HEK293T (cell line): Measurements from ENCODE around the gene ABHD4.

ENCODE experiments used
- ARNT ChIP-seq: fragments of 450-650 bp; IDR thresholded peaks from 2 replicates; pipeline ENCODE4 v1.6.1; 2017; ENCODE audit warnings: mild to moderate bottlenecking
- FOXK2 ChIP-seq: fragments of 450-650 bp; IDR thresholded peaks from 2 replicates; pipeline ENCODE4 v1.6.1; 2016; ENCODE audit warnings: mild to moderate bottlenecking
- FOXM1 ChIP-seq: fragments of 450-650 bp; IDR thresholded peaks from 2 replicates; pipeline ENCODE4 v1.6.1; 2017; ENCODE audit warnings: mild to moderate bottlenecking, borderline replicate concordance
- TF ChIP-seq, protein P1 (sequence below): fragments of 450-650 bp; IDR thresholded peaks from 2 replicates; pipeline ENCODE4 v1.6.1; 2016

- no peak for TF ChIP-seq ARNT
- TF ChIP-seq, protein P1, sequence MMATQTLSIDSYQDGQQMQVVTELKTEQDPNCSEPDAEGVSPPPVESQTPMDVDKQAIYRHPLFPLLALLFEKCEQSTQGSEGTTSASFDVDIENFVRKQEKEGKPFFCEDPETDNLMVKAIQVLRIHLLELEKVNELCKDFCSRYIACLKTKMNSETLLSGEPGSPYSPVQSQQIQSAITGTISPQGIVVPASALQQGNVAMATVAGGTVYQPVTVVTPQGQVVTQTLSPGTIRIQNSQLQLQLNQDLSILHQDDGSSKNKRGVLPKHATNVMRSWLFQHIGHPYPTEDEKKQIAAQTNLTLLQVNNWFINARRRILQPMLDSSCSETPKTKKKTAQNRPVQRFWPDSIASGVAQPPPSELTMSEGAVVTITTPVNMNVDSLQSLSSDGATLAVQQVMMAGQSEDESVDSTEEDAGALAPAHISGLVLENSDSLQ: no peak
- TF ChIP-seq FOXK2: no peak
- no peak for TF ChIP-seq FOXM1
Measured at GRCh38 chr14:22559041-22559440, 39.1 kb upstream of the ABHD4 start.
